GM19099 (cell line): Measurements from ENCODE around the gene MGAT4B.

ENCODE experiments used
- POLR2A ChIP-seq: IDR thresholded peaks from 3 replicates; pipeline ENCODE4 v1.6.1; 2011; ENCODE audit warnings: low read depth; ENCODE audit not compliant: insufficient read length; ENCODE audit errors: extremely low read depth

Gene MGAT4B

GRCh38 chr5:179774442-179774841 lies 32.2 kb downstream of the MGAT4B start:
- no peak for TF ChIP-seq POLR2A

GRCh38 chr5:179773686-179774040 lies 33.0 kb downstream of the MGAT4B start:
- no peak for TF ChIP-seq POLR2A

GRCh38 chr5:179772351-179772750 lies 34.3 kb downstream of the MGAT4B start:
- no peak for TF ChIP-seq POLR2A

- no peak for TF ChIP-seq POLR2A
Measured at GRCh38 chr5:179771311-179771895, 35.3 kb downstream of the MGAT4B start.

GRCh38 chr5:179769796-179770195 lies 36.9 kb downstream of the MGAT4B start:
- TF ChIP-seq POLR2A = no peak

- TF ChIP-seq POLR2A = no peak
Measured at GRCh38 chr5:179769271-179769670, 37.4 kb downstream of the MGAT4B start.

- no peak for TF ChIP-seq POLR2A
Measured at GRCh38 chr5:179768326-179769085, 38.2 kb downstream of the MGAT4B start.

GRCh38 chr5:179767496-179768100 lies 39.1 kb downstream of the MGAT4B start:
- TF ChIP-seq POLR2A = no peak

GRCh38 chr5:179766726-179767455 lies 39.8 kb downstream of the MGAT4B start:
- TF ChIP-seq POLR2A = no peak

- TF ChIP-seq POLR2A = no peak
Measured at GRCh38 chr5:179766021-179766725, 40.5 kb downstream of the MGAT4B start.

- no peak for TF ChIP-seq POLR2A
Measured at GRCh38 chr5:179765400-179765799, 41.3 kb downstream of the MGAT4B start.

GRCh38 chr5:179764056-179764455 lies 42.6 kb downstream of the MGAT4B start:
- no peak for TF ChIP-seq POLR2A

- TF ChIP-seq POLR2A = no peak
Measured at GRCh38 chr5:179763215-179763945, 43.3 kb downstream of the MGAT4B start.

GRCh38 chr5:179762781-179763176 lies 43.9 kb downstream of the MGAT4B start:
- no peak for TF ChIP-seq POLR2A
